HG02973 (cell line): ENCODE measurements around the gene HTR3C.
"Not testable (repeated sequence)": the region's sequence is repeated elsewhere in the genome, so short reads cannot be mapped to it uniquely, and the experiment has no call there.

Experiments used
- ATAC-seq: cut with Tn5 transposase; IDR thresholded peaks from one replicate; pipeline ENCODE4 v1.9.1; 2021; ENCODE audit warnings: moderate library complexity; ENCODE audit not compliant: unreplicated experiment

Gene HTR3C

GRCh38 chr3:184030536-184030935 is 22.3 kb upstream of the HTR3C start:
- no peak for ATAC-seq

DNA sequence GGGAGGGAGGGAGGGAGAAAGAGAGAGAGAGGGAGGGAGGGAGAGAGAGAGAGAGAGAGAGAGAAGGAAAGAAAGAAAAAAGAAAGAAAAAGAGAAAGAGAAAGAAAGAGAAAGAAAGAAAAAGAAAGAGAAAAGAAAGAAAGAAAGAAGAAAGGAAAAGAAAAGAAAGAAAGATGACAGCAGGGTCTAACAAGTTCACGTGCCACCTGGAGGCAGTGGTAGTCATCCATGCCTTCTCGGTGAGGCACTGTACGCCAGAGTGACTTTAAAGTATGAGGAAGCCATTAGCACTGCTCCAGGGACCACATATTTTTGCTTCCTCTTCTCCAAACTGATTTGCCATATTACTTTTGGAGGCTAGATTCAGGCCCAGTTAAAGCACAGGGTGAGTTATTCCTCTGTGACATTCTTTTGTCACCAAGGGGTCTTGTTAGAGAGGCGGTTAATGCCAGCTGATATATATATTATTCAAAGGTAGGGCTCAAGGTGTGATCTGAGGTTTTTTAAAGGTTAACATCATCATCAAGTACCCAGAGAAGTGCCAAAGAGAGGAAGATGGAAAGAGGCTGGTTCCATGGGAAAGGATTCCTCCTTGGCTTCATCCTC is 21.6 kb upstream of the HTR3C start, which contains the start of gene HTR3D:
Gene HTR3D, plus strand, starts transcription at position 556 of the 606 bp plus-strand sequence. Its CDS starts 0 bp downstream, at position 556.
- ATAC-seq, result no peak

DNA sequence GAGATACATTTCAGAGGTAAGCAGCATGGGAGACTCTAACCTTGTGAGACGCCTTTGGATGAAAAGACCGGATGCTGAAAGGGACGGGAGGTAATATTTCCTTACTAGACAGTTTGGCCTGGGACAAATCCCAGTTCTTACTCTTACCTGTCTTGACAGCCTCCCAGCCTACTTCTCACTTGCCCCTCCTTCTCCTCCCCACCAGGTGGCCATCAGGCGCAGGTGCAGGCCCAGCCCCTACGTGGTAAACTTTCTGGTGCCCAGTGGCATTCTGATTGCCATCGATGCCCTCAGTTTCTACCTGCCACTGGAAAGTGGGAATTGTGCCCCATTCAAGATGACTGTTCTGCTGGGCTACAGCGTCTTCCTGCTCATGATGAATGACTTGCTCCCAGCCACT is 15.0 kb upstream of the HTR3C start:
- no peak for ATAC-seq

GRCh38 chr3:184038307-184038706 is 14.5 kb upstream of the HTR3C start:
- ATAC-seq, result not testable (repeated sequence)

DNA sequence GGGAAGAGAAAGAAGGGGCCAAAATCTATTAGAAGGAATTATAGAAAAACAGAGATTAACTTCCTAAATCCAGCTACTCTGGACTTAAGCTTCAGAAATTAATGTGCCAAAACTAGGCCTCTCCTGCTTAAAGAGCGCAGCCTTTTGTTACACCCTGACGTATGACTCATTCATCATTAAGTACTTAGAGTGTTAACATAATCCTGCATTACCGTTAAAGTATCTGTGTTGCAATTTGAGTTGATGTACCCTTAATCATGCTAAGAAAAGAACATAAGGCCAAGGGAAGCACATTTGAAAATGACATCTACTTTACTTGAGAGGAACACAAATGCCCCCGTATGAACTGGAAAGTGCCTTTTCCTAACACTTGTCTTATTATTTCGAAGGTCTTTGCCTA is 13.4 kb upstream of the HTR3C start:
- no peak for ATAC-seq

DNA sequence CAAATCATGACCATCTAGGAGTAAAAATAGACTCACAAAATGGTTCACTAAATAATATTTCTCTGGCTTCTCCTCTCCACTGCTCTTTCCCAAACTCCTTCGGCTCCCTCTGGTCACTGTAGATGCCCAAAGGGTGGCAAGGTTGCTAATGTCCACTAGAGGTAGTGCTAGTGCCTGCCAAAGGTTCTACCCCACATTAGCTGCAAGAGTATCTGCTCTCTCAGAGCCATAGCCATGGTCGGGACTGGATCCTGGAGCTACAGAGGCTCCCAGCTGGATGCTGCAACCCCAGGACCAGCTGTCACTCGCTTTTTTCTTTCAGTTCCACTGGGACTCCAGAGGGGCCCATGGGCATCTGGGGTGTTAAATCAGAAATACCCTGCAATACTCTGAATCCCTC is 12.8 kb upstream of the HTR3C start:
- ATAC-seq, result no peak

- ATAC-seq, result no peak
These were observed 10.2 kb upstream of the HTR3C start for GRCh38 chr3:184042617-184043016.

- ATAC-seq, result no peak
These were observed 6.9 kb upstream of the HTR3C start for GRCh38 chr3:184045995-184046394.

DNA sequence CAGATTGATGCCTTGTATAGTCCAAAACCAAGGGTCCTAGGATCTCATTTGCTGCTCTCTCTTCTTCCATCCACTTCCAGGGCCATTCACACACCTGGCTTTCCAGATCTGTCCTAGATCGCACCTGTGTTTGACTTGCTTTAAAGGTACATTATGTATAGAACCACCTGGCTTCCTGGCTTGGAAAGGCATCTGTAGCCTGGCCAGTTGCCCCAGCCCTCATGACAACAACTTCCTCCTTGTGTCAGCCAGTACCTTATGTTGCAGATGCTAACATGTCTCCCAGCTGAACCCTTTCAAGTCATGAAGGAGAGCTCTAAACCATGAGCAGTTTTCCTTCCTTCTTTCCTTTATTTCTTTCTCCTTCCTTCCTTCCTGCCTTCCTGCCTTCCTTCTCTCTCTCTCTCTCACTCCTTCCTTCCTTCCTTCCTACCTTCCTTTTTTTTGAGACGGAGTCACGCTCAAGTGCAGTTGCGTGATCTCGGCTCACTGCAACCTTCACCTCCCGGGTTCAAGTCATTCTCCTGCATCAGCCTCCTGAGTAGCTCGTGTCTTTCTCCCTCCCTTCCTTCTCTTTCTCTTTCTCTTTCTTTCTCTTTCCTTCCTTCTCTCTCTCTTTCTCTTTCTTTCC is 2.5 kb upstream of the HTR3C start:
- no peak for ATAC-seq

DNA sequence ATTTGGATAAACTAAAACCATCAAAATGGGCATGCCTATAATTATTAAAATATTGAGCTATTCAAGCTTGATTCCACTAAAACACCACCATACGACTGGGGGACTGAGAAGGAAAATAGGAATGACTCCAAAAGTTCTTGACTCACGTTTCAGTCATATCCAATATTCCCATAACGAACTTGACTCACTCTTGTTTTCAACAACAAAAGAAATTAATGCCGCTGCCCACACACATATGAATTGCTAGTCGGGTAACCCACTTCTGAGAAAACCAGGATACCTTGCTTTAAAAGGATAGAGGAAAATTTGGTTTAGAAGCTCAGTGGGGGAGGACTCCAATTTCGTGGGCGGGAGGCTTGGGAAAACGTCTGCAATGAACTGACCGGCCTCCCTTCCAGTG is 5.2 kb downstream of the HTR3C start:
- ATAC-seq, result no peak

DNA sequence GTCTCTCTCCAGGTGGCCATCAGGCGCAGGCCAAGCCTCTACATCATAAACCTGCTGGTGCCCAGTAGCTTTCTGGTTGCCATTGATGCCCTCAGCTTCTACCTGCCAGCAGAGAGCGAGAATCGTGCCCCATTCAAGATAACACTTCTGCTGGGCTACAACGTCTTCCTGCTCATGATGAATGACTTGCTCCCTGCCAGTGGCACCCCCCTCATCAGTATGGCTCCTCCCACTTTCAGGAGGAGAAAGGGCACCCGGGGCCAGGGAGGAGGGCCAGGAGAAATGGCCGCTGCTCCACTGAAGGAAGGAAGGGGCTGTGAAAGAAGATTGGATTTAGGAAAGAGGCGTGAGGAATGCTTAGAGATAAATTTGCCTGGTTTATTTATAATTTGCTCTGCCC is 6.6 kb downstream of the HTR3C start:
- ATAC-seq, result no peak

- ATAC-seq, result no peak
These were observed 9.8 kb downstream of the HTR3C start for GRCh38 chr3:184062637-184063036.

GRCh38 chr3:184066211-184066610 is 13.4 kb downstream of the HTR3C start:
- ATAC-seq, result no peak

- ATAC-seq, result no peak
These were observed 14.8 kb downstream of the HTR3C start for GRCh38 chr3:184067573-184068055.

- no peak for ATAC-seq
These were observed 15.5 kb downstream of the HTR3C start for GRCh38 chr3:184068344-184068743.

DNA sequence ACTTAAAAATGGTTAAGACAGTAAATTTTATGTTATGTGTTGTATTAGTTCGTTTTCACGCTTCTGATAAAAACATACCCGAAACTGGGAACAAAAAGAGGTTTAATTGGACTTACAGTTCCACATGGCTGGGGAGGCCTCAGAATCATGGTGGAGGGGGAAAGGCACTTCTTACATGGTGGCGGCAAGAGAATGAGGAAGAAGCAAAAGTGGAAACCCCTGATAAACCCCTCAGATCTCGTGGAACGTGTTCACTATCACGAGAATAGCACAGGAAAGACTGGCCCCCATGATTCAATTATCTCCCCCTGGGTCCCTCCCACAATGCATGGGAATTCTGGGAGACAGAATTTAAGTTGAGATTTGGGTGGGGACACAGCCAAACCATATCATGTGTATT is 18.3 kb downstream of the HTR3C start:
- ATAC-seq, result not testable (repeated sequence)

DNA sequence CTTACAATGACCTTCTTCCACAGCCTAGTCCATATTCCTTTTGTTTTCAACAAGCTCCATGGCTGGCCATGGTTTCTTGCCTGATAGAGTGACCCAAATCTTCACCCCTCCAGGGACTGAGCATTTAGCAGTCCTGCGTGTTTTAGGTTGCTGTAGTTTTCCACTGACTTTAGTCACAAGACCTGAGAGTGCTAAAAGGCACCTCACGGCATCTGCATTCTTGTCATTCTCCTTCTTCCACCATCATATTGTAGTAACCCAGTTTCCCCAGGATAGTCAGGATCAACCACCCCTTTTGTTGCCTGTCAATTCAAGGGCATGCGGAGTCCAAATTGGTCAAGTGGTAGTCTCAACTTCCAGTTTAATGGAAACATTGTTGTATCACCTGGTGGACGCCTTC is 20.8 kb downstream of the HTR3C start:
- no peak for ATAC-seq

DNA sequence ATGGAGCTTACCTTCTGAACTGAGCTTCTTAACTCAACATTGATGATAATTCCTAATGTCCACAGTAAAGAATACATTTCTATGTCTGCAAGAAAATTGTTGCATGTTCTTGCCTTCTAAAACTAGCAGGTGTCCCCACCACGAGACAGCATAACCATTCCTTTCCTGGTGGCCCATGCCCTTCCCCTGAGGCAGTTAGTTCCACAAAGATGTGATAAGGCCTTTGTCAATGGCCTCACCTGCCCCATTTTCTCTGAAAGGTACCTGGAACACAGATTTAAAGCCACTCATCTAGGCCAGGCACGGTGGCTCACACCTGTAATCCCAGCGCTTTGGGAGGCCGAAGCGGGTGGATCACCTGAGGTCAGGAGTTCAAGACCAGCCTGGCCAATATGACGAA is 23.1 kb downstream of the HTR3C start:
- ATAC-seq, result no peak

DNA sequence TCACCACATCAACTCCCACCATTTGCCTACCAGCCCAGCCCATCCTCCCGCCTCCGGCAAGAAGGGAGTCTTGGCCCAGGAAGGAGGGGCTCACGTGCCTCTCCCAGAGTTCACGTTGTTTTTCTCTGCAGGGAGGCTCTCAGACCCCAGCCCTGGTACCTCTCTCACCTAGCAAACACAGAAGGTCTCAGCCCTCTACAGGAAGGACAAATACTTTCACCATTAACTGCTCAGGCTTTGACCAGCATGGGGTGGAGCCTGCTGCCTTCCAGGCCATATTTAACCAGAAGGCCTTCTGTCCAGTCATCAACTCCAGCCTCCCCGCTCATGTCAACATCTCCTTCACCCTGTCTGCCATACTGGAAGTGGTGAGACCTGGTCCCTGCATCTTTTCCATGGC is 25.0 kb downstream of the HTR3C start:
- no peak for ATAC-seq

DNA sequence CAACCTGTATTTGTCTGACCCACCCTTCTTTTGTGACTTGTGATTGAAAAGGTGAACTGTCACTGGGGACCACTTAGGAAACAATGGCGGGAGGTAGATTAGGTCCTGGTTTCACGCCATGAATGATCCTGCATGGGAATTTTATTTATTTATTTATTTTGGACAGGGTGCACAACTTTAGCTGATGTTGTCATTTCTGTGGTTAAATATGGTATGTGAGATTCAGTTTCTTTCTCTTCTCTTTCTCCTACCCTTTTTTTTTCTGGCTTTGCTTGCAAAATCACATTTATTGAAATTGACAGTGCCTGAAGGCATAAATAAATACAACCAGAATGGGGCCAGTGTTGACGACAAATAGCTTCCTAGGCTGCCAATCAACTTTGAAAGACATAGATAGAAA is 26.0 kb downstream of the HTR3C start:
- ATAC-seq, result no peak

- ATAC-seq, result no peak
These were observed 28.4 kb downstream of the HTR3C start for GRCh38 chr3:184081116-184081830.

- no peak for ATAC-seq
These were observed 29.2 kb downstream of the HTR3C start for GRCh38 chr3:184082034-184082433.
